ENCODE results near the gene FAM200B. TPM values are rescaled to one million over a fixed set of nuclear protein-coding genes. Genes with fewer than 3 reads are reported as not detected.

Gene FAM200B
- total RNA-seq (10 to 100 TPM; 10.6 to 42.8 (median 27.4) TPM), polyA plus RNA-seq (10 to 100 TPM; 54.8 to 91.6 TPM), total RNA-seq (2.7 reads per million, percentile 14 among the genes with 10 or more reads in this experiment)

DNA sequence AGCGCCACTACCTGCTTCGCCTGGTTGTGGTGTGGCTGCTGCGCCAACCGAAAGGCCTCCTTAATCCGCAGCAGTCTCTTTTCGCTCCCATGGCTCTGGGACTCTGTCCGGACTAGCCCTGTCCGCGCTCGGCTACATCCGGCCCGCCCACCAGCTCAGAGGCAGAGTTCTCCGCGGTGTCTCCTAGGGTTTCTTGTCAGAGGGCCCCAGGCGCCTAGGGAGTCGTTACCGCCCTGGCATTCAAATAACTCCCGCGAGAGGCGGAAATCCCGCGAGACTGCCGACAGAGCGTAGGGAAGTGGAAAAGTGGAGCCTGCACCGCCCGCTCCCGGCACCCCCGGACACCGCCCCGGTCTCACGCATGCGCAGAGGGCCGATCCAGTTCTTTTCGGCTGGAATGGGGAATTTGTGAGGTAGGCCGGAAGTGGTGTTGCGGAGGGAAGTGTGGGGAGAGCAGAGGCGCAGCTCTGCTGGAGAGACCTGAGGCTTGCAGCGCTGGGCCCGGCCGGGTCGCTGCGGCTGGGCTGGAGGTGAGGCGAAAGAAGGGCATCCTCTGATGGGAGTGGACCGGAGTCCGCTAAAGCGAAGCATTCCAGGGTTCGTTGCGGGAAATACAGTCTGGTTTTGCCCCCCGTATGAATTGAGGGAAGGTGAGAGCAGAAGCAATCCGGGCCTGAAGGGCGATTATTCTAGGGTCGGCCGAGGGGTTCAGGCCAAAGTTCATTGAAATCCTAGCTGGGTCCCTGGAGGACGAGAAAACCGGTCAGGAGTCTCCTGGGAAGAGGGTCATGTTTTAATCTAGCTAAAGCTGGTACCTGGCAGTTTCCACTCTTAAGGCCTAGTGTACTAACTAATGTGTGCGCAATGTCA is at the start of gene FAM200B:
Gene FAM200B (plus strand): TSS at position 456 of the 870 bp plus-strand sequence. CDS start 5,151 bp downstream, outside the sequence.
- ATAC-seq (peak; percentile 98), DNase-seq (peak; percentile 87 to 100 (median 93))
- H3K4me3 ChIP-seq (ENCODE audit: low read length), result peak within 1 kb of the TSS; percentile 78
- Mint-ChIP-seq H3K4me3 (peak within 1 kb of the TSS; percentile 88 to 99 (median 94)), H3K27ac (peak within 1 kb of the TSS; percentile 89 to 100 (median 98)), H3K4me1 (peaks cover 22 to 52% (median 44%) of the 10 kb centered on the region in 7 donors), H3K36me3 (peaks cover 9 to 27% (median 13%) of the 10 kb centered on the region in 5 donors), H3K9me3 (peaks cover 0 to 6% (median 0%) of the 10 kb centered on the region in 11 donors), H3K27me3 (no peaks in the 10 kb centered on the region)
- H3K36me3 ChIP-seq (ENCODE audit: control insufficient read depth in 2 of 3, insufficient read depth in 3 of 3, low read length in 3 of 3), result peaks cover 0 to 12% (median 0%) of the 10 kb centered on the region in 3 experiments
- POLR2A ChIA-PET, result interaction anchor here (0.9 to 2.5 kb wide), 7 partner anchors 13 to 679 kb away, joined by 3 to 44 read pairs (median 3); partner anchors contain the start of gene FBXL5
- CTCF ChIA-PET, result interaction anchor here (0.7 to 1.0 kb wide), 3 partner anchors 32 to 76 kb away, joined by 3 read pairs; no protein-coding TSS in a partner anchor
- peak within 1 kb of the TSS; percentile 94 for H3K27ac ChIP-seq (ENCODE audit: low read depth, low read length)
- no peaks in the 10 kb centered on the region for H3K9me3 ChIP-seq (ENCODE audit: control insufficient read depth in 2 of 3, low read length in 3 of 3)
- peaks cover 5 to 11% of the 10 kb centered on the region in 2 donors for H3K4me1 ChIP-seq (ENCODE audit: control insufficient read depth in 2 of 2, insufficient read depth in 2 of 2, low read length in 2 of 2)
- H3K27me3 ChIP-seq (ENCODE audit: control insufficient read depth in 2 of 2, insufficient read depth in 2 of 2, low read length in 2 of 2), result no peaks in the 10 kb centered on the region
- intact Hi-C loops (cut with micrococcal nuclease), result loop anchor here (1.0 to 10.0 kb wide), 10 partner anchors 21 to 679 kb away; partner anchors contain the start of genes BST1 (in 2 of the 2), CPEB2 (in 2 of the 2), FBXL5 (in 2 of the 2) and CD38 (in 1 of the 2)

DNA sequence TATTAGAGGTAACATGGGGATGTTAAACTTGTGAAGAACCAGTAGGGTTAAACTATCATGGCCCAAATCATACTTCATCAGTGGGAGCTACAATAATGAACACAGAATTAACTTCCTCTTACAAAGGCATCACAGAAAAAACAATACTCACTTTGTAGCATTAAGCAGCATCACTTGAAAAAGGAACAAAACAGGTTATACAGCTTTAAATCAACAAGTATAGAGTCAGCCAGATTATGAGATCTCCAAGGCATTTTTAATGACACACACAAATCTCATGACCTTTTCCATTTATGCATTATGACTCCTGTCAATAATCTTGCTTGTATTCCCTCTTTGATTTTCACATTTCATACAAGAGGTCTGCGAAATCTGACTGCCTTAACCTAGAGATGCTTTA is 44.8 kb upstream of the FAM200B start:
- Mint-ChIP-seq H3K27me3 (no peaks in the 10 kb centered on the region), H3K4me1 (peaks cover 0 to 25% (median 10%) of the 10 kb centered on the region in 7 donors), H3K27ac (no peak overlapping the region), H3K36me3 (peaks cover 8 to 50% (median 28%) of the 10 kb centered on the region in 5 donors), H3K4me3 (no peak overlapping the region), H3K9me3 (peaks cover 0 to 8% (median 0%) of the 10 kb centered on the region in 11 donors)
- intact Hi-C loops (cut with micrococcal nuclease), result no loop called here
- DNase-seq (no peak), ATAC-seq (no peak)
- ChIA-PET CTCF (no interaction called here), POLR2A (no interaction called here)
- Histone ChIP-seq H3K27ac (ENCODE audit: low read depth, low read length) (no peak overlapping the region), H3K27me3 (ENCODE audit: control insufficient read depth in 2 of 2, insufficient read depth in 2 of 2, low read length in 2 of 2) (no peaks in the 10 kb centered on the region), H3K4me3 (ENCODE audit: low read length) (no peak overlapping the region), H3K36me3 (ENCODE audit: control insufficient read depth in 2 of 3, insufficient read depth in 3 of 3, low read length in 3 of 3) (peaks cover 9 to 41% (median 9%) of the 10 kb centered on the region in 3 experiments), H3K9me3 (ENCODE audit: control insufficient read depth in 2 of 3, low read length in 3 of 3) (no peaks in the 10 kb centered on the region), H3K4me1 (ENCODE audit: control insufficient read depth in 2 of 2, insufficient read depth in 2 of 2, low read length in 2 of 2) (no peaks in the 10 kb centered on the region)

DNA sequence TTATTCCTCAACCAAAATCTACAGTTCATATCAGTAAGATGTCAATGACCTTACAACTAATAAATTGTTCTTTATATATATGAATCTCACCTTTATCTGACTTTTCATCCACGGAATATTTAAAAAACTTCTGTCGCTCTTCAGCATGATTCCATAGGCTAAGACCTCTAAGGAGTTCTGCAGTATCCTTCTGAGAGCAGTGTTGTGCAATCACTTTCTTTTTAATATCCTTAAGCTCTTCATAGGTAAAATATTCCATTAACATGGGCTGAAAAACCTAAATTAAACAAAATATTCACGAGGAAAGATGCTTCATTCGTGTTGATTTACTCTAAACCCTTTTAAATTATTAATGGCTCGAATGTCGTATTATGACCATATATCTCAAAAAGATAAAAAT is 43.2 kb upstream of the FAM200B start:
- H3K4me3 ChIP-seq (ENCODE audit: low read length), result no peak overlapping the region
- H3K36me3 Mint-ChIP-seq, result peaks cover under 1 to 39% (median 16%) of the 10 kb centered on the region in 5 donors
- ChIA-PET CTCF (interaction anchor here (1.0 kb wide), 1 partner anchor 13 kb away, joined by 5 read pairs; no protein-coding TSS in a partner anchor), POLR2A (interaction anchor here (1.1 kb wide), 1 partner anchor 16 kb away, joined by 3 read pairs; the partner anchor contains the start of gene FBXL5)
- peaks cover 9 to 38% (median 9%) of the 10 kb centered on the region in 3 experiments for H3K36me3 ChIP-seq (ENCODE audit: control insufficient read depth in 2 of 3, insufficient read depth in 3 of 3, low read length in 3 of 3)
- ATAC-seq (no peak), DNase-seq (no peak)
- H3K27me3 Mint-ChIP-seq, result no peaks in the 10 kb centered on the region
- no peak overlapping the region for H3K4me3 Mint-ChIP-seq
- H3K9me3 ChIP-seq (ENCODE audit: control insufficient read depth in 2 of 3, low read length in 3 of 3), result no peaks in the 10 kb centered on the region
- H3K9me3 Mint-ChIP-seq, result no peaks in the 10 kb centered on the region
- H3K4me1 ChIP-seq (ENCODE audit: control insufficient read depth in 2 of 2, insufficient read depth in 2 of 2, low read length in 2 of 2), result peaks cover 0 to 3% of the 10 kb centered on the region in 2 donors
- intact Hi-C loops (cut with micrococcal nuclease), result no loop called here
- H3K27ac ChIP-seq (ENCODE audit: low read depth, low read length), result no peak overlapping the region
- H3K27ac Mint-ChIP-seq, result no peak overlapping the region
- peaks cover 5 to 26% (median 14%) of the 10 kb centered on the region in 7 donors for H3K4me1 Mint-ChIP-seq
- no peaks in the 10 kb centered on the region for H3K27me3 ChIP-seq (ENCODE audit: control insufficient read depth in 2 of 2, insufficient read depth in 2 of 2, low read length in 2 of 2)

DNA sequence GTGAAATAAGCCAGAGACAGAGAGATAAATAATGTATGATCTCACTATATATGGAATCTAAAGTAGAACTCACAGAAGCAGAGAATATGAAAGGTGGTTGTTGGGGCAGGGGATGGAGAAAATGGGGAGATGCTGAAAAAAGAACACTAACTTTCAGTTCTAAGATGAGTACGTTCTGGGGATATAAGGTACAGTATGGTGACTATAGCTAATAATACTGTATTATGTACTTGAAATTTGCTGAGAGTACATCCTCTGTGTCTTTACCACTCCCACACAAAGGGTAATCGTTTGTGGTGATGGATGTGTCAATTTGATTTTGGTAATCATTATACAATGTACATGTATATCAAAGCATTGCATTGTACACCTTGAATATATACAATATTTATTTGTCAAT is 33.0 kb upstream of the FAM200B start:
- Mint-ChIP-seq H3K9me3 (no peaks in the 10 kb centered on the region), H3K27ac (peak overlapping the region in 1 of 9 donors; percentile 4), H3K27me3 (no peaks in the 10 kb centered on the region), H3K4me3 (peak overlapping the region in 9 of 10 donors; percentile 1 to 62 (median 12)), H3K4me1 (peaks cover 42 to 91% (median 81%) of the 10 kb centered on the region in 7 donors), H3K36me3 (peaks cover 0 to 8% (median 7%) of the 10 kb centered on the region in 5 donors)
- ChIA-PET CTCF (interaction anchor here (0.6 kb wide), 1 partner anchor 166 kb away, joined by 4 read pairs; no protein-coding TSS in a partner anchor), POLR2A (no interaction called here)
- Histone ChIP-seq H3K9me3 (ENCODE audit: control insufficient read depth in 2 of 3, low read length in 3 of 3) (no peaks in the 10 kb centered on the region), H3K27me3 (ENCODE audit: control insufficient read depth in 2 of 2, insufficient read depth in 2 of 2, low read length in 2 of 2) (no peaks in the 10 kb centered on the region), H3K27ac (ENCODE audit: low read depth, low read length) (no peak overlapping the region), H3K4me3 (ENCODE audit: low read length) (no peak overlapping the region), H3K4me1 (ENCODE audit: control insufficient read depth in 2 of 2, insufficient read depth in 2 of 2, low read length in 2 of 2) (peaks cover 27 to 43% of the 10 kb centered on the region in 2 donors), H3K36me3 (ENCODE audit: control insufficient read depth in 2 of 3, insufficient read depth in 3 of 3, low read length in 3 of 3) (peaks cover 0 to 5% (median 0%) of the 10 kb centered on the region in 3 experiments)
- no peak for ATAC-seq
- intact Hi-C loops (cut with micrococcal nuclease), result loop anchor here (2.0 kb wide), 2 partner anchors 20 to 1992 kb away; no protein-coding TSS in a partner anchor
- DNase-seq, result no peak

DNA sequence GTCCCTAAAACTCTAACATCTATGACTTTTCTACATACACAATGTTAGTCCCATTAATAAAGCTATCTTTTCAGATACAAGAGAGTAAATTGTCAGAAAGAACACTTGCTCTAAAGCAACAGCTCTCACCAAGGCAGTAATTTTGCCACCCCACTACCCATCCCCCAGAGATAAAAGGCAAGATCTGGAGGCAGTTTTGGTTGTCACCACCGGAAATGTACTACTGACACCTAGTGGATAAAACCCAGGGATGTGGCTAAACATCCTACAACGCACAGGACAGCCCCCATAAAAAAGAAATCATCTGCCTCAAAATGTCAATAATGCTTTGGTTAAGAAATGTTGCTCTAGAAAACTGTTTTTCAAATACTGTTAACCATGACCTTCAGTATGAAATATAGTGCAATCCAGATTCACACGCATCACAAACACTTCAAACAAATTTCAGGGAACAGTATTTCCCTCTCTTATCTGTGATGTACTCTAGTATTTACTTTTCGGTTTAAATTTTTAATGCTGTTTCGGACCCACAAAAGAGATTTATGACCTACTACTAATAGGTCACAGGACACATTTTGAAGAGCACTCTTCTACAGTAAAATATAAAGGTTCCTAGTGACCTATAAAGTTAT is 31.6 kb upstream of the FAM200B start:
- ChIA-PET POLR2A (no interaction called here), CTCF (interaction anchor here (0.6 to 1.0 kb wide), 7 partner anchors 10 to 756 kb away, joined by 3 to 8 read pairs (median 3); partner anchors contain the start of gene FAM200B)
- Histone ChIP-seq H3K36me3 (ENCODE audit: control insufficient read depth in 2 of 3, insufficient read depth in 3 of 3, low read length in 3 of 3) (no peaks in the 10 kb centered on the region), H3K4me1 (ENCODE audit: control insufficient read depth in 2 of 2, insufficient read depth in 2 of 2, low read length in 2 of 2) (peaks cover 36 to 46% of the 10 kb centered on the region in 2 donors), H3K27ac (ENCODE audit: low read depth, low read length) (no peak overlapping the region), H3K9me3 (ENCODE audit: control insufficient read depth in 2 of 3, low read length in 3 of 3) (no peaks in the 10 kb centered on the region), H3K4me3 (ENCODE audit: low read length) (no peak overlapping the region), H3K27me3 (ENCODE audit: control insufficient read depth in 2 of 2, insufficient read depth in 2 of 2, low read length in 2 of 2) (no peaks in the 10 kb centered on the region)
- peak overlapping the region; percentile 53 to 74 (median 68) for H3K4me3 Mint-ChIP-seq
- no peaks in the 10 kb centered on the region for H3K27me3 Mint-ChIP-seq
- peaks cover 0 to 3% (median 0%) of the 10 kb centered on the region in 5 donors for H3K36me3 Mint-ChIP-seq
- peaks cover 39 to 85% (median 77%) of the 10 kb centered on the region in 7 donors for H3K4me1 Mint-ChIP-seq
- ATAC-seq (peak; percentile 92), DNase-seq (peak; percentile 11 to 83 (median 79))
- intact Hi-C loops (cut with micrococcal nuclease), result loop anchor here (1.0 to 10.0 kb wide), 17 partner anchors 11 to 1993 kb away; partner anchors contain the start of genes FAM200B (in 1 of the 2) and TAPT1 (in 1 of the 2)
- H3K27ac Mint-ChIP-seq, result peak overlapping the region in 8 of 9 donors; percentile 9 to 71 (median 54)
- no peaks in the 10 kb centered on the region for H3K9me3 Mint-ChIP-seq
